Melanocyte of skin (primary cell): ENCODE measurements around the gene ARL14EPL. TPM values are rescaled to one million over a fixed set of nuclear protein-coding genes. Genes with fewer than 3 reads are reported as not detected.

ENCODE experiments used
- total RNA-seq, 2 donors: library from RNA; depleted of rRNA; stranded (reverse); fragments of >200 nt; gene quantifications; 2 replicates each; pipeline ENCODE4 v1.2.3, GENCODE V29; 2012

Gene ARL14EPL
- not detected for total RNA-seq

GRCh38 chr5:116032094-116032517 lies at the start of gene ARL14EPL:
TSS of gene ARL14EPL (plus strand) at chr5:116032472. CDS start at chr5:116051466, 18,994 bp downstream.

DNA sequence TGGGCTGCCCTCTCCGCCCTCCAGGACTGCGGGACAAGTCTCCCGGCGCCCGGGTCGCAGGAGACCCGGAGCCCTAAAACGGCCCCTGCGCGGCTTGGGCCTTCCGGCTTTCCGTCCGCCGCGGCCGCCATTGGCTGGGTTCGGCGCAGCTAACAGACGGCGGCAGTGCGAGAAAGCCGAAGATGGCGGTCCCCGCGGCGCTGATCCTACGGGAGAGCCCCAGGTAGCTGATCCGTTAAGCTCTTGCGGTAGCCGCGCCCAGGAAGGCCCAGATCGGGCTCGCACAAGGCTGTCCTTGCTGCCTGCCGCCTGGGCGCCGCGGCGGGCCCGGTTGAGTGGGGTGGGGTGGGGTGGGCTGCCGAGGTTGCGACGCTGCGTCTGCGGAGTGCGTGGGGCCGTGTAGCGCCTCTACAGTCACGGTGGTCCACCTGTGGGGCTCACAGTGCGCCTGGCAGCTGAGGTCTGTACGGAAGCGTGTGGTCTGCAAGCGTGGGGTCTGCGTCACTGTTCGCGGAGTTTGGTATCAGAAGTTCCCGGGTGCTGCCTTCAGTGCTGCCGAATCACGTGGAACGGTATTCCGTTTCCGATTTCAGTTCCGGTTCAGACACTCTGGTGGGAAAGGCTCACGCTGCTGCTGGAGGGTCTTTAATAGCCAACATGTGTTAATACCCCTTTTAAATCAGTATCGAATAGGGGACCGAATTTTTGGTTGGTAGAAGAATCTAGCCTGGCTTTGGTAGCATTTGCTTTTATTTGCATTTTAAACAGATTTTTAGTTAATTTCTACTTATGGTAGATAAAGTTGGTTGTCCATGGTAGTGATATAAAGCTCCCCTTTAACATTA lies 52.8 kb downstream of the ARL14EPL start, which contains the start of gene COMMD10:
Gene COMMD10, plus strand, starts transcription at position 155 of the 845 bp plus-strand sequence.

Other genes with a start within 250 kb of the ARL14EPL start
- 1 to 10 TPM in 1 of 2 donors, not detected in 1; 1.0 TPM for gene CDO1, start 215.8 kb upstream of the ARL14EPL start, total RNA-seq
- gene ATG12, start 190.9 kb upstream of the ARL14EPL start, total RNA-seq, result 10 to 100 TPM; 42.3 to 50.6 TPM
- 10 to 100 TPM; 63.3 to 64.3 TPM for gene AP3S1, start 190.5 kb upstream of the ARL14EPL start, total RNA-seq
- gene LVRN, start 70.0 kb upstream of the ARL14EPL start, total RNA-seq, result under 1 TPM in 1 of 2 donors, not detected in 1; under 0.01 TPM
- 10 to 100 TPM; 34.1 to 39.3 TPM for gene COMMD10, start 52.6 kb downstream of the ARL14EPL start, total RNA-seq